Large intestine (tissue), 3 donors: Measurements from ENCODE around the gene IQCE. TPM values are rescaled to one million over a fixed set of nuclear protein-coding genes. Genes with fewer than 3 reads are reported as not detected.

Experiments used
- DNase-seq, 2 donors: peaks; one replicate each; pipeline versions ENCODE4 v3.0.0 to v3.0.0-alpha.2; 2013
- H3K27ac ChIP-seq: one replicate; pipeline ENCODE4 v1.5.1; 2013; ENCODE audit warnings: low read length
- H3K27me3 ChIP-seq: 2 replicates; pipeline ENCODE4 v1.6.1; 2013; ENCODE audit warnings: low read length; ENCODE audit not compliant: control insufficient read depth, insufficient read depth
- H3K36me3 ChIP-seq: 2 replicates; pipeline ENCODE4 v1.6.1; 2013; ENCODE audit warnings: low read length; ENCODE audit not compliant: control insufficient read depth, insufficient read depth
- H3K4me1 ChIP-seq: one replicate; pipeline ENCODE4 v1.6.1; 2013; ENCODE audit warnings: low read length; ENCODE audit not compliant: control insufficient read depth, insufficient read depth
- H3K4me3 ChIP-seq: one replicate; pipeline ENCODE4 v1.5.1; 2013; ENCODE audit warnings: low read length
- H3K9me3 ChIP-seq: one replicate; pipeline ENCODE4 v1.6.1; 2013; ENCODE audit warnings: mild to moderate bottlenecking, low read depth, low read length, moderate library complexity; ENCODE audit not compliant: control insufficient read depth
- WGBS: methylation state at CpG from one replicate; pipeline ENCODE4 v1.1.5; 2013; ENCODE audit warnings: low lambda C conversion rate; ENCODE audit not compliant: insufficient coverage; 5-methylcytosine and 5-hydroxymethylcytosine counted together
- polyA plus RNA-seq: library from polyadenylated mRNA; unstranded; fragments of 120-200 nt; gene quantifications from one replicate; pipeline ENCODE4 v1.2.1, GENCODE V29; 2013

The IQCE gene
- polyA plus RNA-seq, 1 donor = 15.3 TPM

GRCh38 chr7:2595258-2595860 is 36.6 kb downstream of the IQCE start:
- Histone ChIP-seq H3K9me3 (no peaks in the 10 kb centered on the region), H3K36me3 (peaks cover 75% of the 10 kb centered on the region), H3K27ac (no peak overlapping the region), H3K4me1 (no peaks in the 10 kb centered on the region), H3K4me3 (no peak overlapping the region), H3K27me3 (no peaks in the 10 kb centered on the region)
- DNase-seq = no peak
- WGBS = no CpG with 5 or more reads among the region's 27 CpGs

DNA sequence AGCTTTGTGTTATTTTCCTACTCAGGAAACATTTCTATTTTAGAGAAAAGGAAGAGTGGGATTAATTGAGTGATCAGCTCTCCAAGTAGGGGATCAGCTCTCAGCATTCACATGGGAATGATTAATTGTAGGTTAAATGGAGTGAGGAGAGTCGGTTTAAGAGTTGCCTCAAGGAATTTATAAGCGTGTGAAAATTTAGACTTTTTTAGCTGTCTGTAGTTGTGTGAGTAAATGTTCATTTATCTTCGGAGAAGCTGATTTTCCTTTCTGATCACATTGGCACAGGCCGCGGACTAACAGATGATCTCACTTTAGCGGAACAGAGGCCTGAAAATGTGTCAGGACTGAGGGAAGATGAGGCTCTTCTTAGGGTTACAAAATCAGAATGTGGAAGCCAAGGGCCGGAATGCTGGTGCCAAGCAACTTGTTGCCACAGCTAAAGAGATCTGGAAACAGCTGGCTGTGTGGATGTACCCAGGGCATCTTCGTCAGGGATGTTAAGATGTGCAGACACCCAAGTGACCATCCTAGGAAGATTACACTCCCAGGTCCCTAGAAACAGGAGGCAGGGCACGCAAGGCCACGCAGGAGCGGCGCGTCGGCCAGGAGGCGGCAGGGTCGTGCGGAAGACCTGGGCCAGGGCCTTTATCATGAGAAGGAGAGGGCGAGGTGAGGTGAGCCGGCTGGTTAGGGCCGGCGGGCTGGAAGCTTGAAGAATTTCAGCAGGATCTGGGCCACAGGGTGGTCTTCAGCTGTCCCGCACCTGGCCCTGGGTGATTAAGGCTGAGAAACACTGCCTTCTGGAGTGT is 37.9 kb downstream of the IQCE start:
- H3K36me3 ChIP-seq = peaks cover 74% of the 10 kb centered on the region
- H3K27me3 ChIP-seq = no peaks in the 10 kb centered on the region
- no peak for DNase-seq
- H3K27ac ChIP-seq = no peak overlapping the region
- H3K4me3 ChIP-seq = no peak overlapping the region
- no peaks in the 10 kb centered on the region for H3K9me3 ChIP-seq
- H3K4me1 ChIP-seq = no peaks in the 10 kb centered on the region
- 100% methylated on average over 3 of the region's 22 CpGs for WGBS

DNA sequence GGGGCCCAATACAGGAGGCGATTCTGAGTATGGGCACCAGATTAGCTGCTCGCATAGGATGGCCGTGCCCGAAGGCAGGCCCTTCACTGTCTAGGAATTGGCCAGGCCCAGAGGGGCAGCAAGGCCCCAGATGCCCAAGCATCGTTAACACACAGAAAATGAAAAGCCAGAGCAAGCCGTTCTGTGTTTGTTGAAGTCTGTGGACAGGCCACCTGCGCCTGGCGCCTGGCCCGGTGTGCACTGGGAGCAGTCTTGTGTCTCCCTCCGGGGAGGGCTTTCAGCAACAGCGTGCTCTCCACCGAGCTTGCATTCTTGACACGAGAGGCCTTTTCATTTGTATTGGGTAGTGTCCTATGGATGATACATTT is 38.5 kb downstream of the IQCE start:
- WGBS = no CpG with 5 or more reads among the region's 13 CpGs
- Histone ChIP-seq H3K27ac (no peak overlapping the region), H3K4me3 (no peak overlapping the region), H3K27me3 (no peaks in the 10 kb centered on the region), H3K4me1 (no peaks in the 10 kb centered on the region), H3K36me3 (peaks cover 76% of the 10 kb centered on the region), H3K9me3 (no peaks in the 10 kb centered on the region)
- no peak for DNase-seq

GRCh38 chr7:2598154-2598823 is 39.5 kb downstream of the IQCE start:
- Histone ChIP-seq H3K27me3 (no peaks in the 10 kb centered on the region), H3K4me3 (no peak overlapping the region), H3K4me1 (no peaks in the 10 kb centered on the region), H3K36me3 (peaks cover 73% of the 10 kb centered on the region), H3K9me3 (no peaks in the 10 kb centered on the region), H3K27ac (no peak overlapping the region)
- 70% methylated on average over 2 of the region's 29 CpGs for WGBS
- DNase-seq = no peak

DNA sequence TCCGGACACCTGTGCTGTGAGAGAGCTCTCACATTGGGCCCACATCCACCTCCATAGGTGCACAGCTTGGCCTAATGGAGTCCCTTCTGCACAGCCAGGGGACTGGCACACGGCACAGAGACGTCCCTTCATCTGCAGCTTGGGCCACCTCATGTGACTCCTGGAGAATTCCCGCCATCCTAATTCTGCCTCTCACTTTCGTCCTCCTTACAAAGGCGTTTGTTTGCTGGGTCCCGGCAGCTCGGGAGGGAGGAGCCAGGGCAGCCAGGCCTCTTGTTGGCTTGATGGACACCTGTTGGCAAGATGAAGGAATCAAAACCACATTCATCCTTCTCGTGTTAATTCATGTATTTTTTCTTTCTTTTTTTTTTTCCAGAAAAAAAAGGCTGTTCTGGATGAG is 42.3 kb downstream of the IQCE start:
- Histone ChIP-seq H3K9me3 (no peaks in the 10 kb centered on the region), H3K4me3 (no peak overlapping the region), H3K4me1 (no peaks in the 10 kb centered on the region), H3K36me3 (peaks cover 58% of the 10 kb centered on the region), H3K27me3 (no peaks in the 10 kb centered on the region), H3K27ac (no peak overlapping the region)
- DNase-seq = no peak
- no CpG with 5 or more reads among the region's 9 CpGs for WGBS

DNA sequence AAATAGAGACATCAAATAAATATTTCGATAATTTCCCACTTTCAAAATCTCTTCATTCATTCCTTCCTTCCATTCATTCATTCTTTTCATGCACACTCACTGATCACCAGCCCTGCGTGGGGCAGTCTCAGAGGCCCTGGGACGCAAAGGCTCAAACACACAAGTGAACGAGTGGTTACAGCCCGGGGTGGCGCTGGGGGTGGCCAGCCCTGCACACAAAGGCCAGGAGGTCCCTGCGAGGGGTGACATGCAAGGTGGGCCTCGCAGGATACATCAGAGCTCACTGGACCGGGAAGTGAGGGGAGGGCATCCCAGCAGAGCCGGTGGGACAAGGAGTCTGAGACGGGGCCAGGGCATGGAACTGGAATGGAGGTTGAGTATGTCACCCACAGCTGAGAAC is 43.1 kb downstream of the IQCE start:
- H3K4me3 ChIP-seq = no peak overlapping the region
- H3K27me3 ChIP-seq = no peaks in the 10 kb centered on the region
- WGBS = no CpG with 5 or more reads among the region's 11 CpGs
- H3K36me3 ChIP-seq = peaks cover 54% of the 10 kb centered on the region
- H3K4me1 ChIP-seq = no peaks in the 10 kb centered on the region
- H3K9me3 ChIP-seq = no peaks in the 10 kb centered on the region
- no peak overlapping the region for H3K27ac ChIP-seq
- DNase-seq = no peak

GRCh38 chr7:2602406-2603043 is 43.7 kb downstream of the IQCE start:
- Histone ChIP-seq H3K4me1 (no peaks in the 10 kb centered on the region), H3K36me3 (peaks cover 55% of the 10 kb centered on the region), H3K4me3 (no peak overlapping the region), H3K27ac (no peak overlapping the region), H3K27me3 (no peaks in the 10 kb centered on the region), H3K9me3 (no peaks in the 10 kb centered on the region)
- no peak for DNase-seq
- WGBS = no CpG with 5 or more reads among the region's 19 CpGs

- no peak overlapping the region for H3K4me3 ChIP-seq
- no peak overlapping the region for H3K27ac ChIP-seq
- H3K36me3 ChIP-seq = peaks cover 52% of the 10 kb centered on the region
- no peak for DNase-seq
- H3K9me3 ChIP-seq = no peaks in the 10 kb centered on the region
- H3K4me1 ChIP-seq = no peaks in the 10 kb centered on the region
- no peaks in the 10 kb centered on the region for H3K27me3 ChIP-seq
- 100% methylated on average over 1 of the region's 35 CpGs for WGBS
These were observed 44.5 kb downstream of the IQCE start for GRCh38 chr7:2603044-2603965.

GRCh38 chr7:2604608-2605174 is 45.9 kb downstream of the IQCE start:
- Histone ChIP-seq H3K9me3 (no peaks in the 10 kb centered on the region), H3K36me3 (peaks cover 40% of the 10 kb centered on the region), H3K27ac (no peak overlapping the region), H3K27me3 (no peaks in the 10 kb centered on the region), H3K4me3 (no peak overlapping the region), H3K4me1 (no peaks in the 10 kb centered on the region)
- no CpG with 5 or more reads among the region's 29 CpGs for WGBS
- no peak for DNase-seq
